ENCODE results near the gene CCDC171. TPM values are rescaled to one million over a fixed set of nuclear protein-coding genes. Genes with fewer than 3 reads are reported as not detected.

The CCDC171 gene
- total and polyA plus RNA-seq, 2 experiments from 2014 or later, result 4.4 to 5.1 TPM

- 0 out of 2 replicates have a peak, but pooled peaks cover 7% of the 10 kb centered on the region for H3K9me2 ChIP-seq (ENCODE audit: insufficient read depth)
These were observed 449.0 kb downstream of the CCDC171 start for GRCh38 chr9:16001856-16002255.

More at GRCh38 chr9:16001856-16002255, 449.0 kb downstream of the CCDC171 start:
- no peaks in the 10 kb centered on the region for H3K4me1 ChIP-seq (ENCODE audit: insufficient read depth)
- peaks cover 6% of the 10 kb centered on the region; the same call in 2 of the 3 replicates for H3K4me1 Mint-ChIP-seq
- H2AFZ ChIP-seq, result no peak overlapping the region
- no peaks in the 10 kb centered on the region for H3K27me3 ChIP-seq (ENCODE audit: insufficient read depth)
- H3K27ac ChIP-seq (ENCODE audit: low read depth), result no peak overlapping the region
- no peak overlapping the region for H3K4me3 ChIP-seq
- no peaks in the 10 kb centered on the region for H3K27me3 Mint-ChIP-seq (ENCODE audit: insufficient read depth, low read depth, poor library complexity)
- H3F3A ChIP-seq (replicated peaks; ENCODE audit: low read depth), result no peaks in the 10 kb centered on the region
- no peak for TF ChIP-seq CTCF (conservative IDR thresholded peaks at IDR 0.05; ENCODE audit: low read depth in 2 of 2)
- TF ChIP-seq CREB1 (CRISPR knock-in tag; IDR thresholded peaks at IDR 0.05; ENCODE audit: low read depth), result no peak
- TF ChIP-seq JUNB (IDR thresholded peaks at IDR 0.05; ENCODE audit: unreplicated experiment), result no peak
- no peak for TF ChIP-seq ZNF114 (CRISPR knock-in tag; IDR thresholded peaks at IDR 0.05)
- no peak for TF ChIP-seq ETS1 (IDR thresholded peaks at IDR 0.05)
- no peak for TF ChIP-seq ZNF462 (CRISPR knock-in tag; IDR thresholded peaks at IDR 0.05)
- TF ChIP-seq POLR2AphosphoS5 (IDR thresholded peaks at IDR 0.05; ENCODE audit: low read depth), result no peak
- no peak for TF ChIP-seq EZH2 (IDR thresholded peaks at IDR 0.05; ENCODE audit: low read depth, unreplicated experiment)
- TF ChIP-seq NANOG (IDR thresholded peaks at IDR 0.05; ENCODE audit: borderline replicate concordance), result no peak
- no peak for TF ChIP-seq REST (IDR thresholded peaks at IDR 0.05; ENCODE audit: unreplicated experiment)
- ATAC-seq, result no peak
- no peak for DNase-seq (ENCODE audit: low spot score)
- no peak overlapping the region for H3K27ac Mint-ChIP-seq
- H3K4me3 Mint-ChIP-seq, result no peak overlapping the region
- H3K9me3 Mint-ChIP-seq, result no peaks in the 10 kb centered on the region
- no peaks in the 10 kb centered on the region for H3K79me2 ChIP-seq (replicated peaks; ENCODE audit: insufficient read depth)
- H3K4me2 ChIP-seq, result no peak overlapping the region
- no peaks in the 10 kb centered on the region for H4K20me1 ChIP-seq (replicated peaks; ENCODE audit: insufficient read depth)
- H3K36me3 ChIP-seq (ENCODE audit: insufficient read depth), result no peaks in the 10 kb centered on the region
- H3K36me3 Mint-ChIP-seq (ENCODE audit: low read depth), result no peaks in the 10 kb centered on the region

Measured in GM23338 (cell line).